Pancreas (tissue), 10 donors: ENCODE measurements around the gene TMEM205. TPM values are rescaled to one million over a fixed set of nuclear protein-coding genes. Genes with fewer than 3 reads are reported as not detected.

Source experiments
- ATAC-seq, 4 donors: fragments of 200-7000 bp; cut with Tn5 transposase; one replicate each; pipeline versions ENCODE4 v1.8.0 to v1.9.1; 2020; ENCODE audit warnings: mild to moderate bottlenecking in 4 of 4, moderate library complexity in 4 of 4
- DNase-seq, 6 donors: peaks; one replicate each; pipeline ENCODE4 v3.0.0-alpha.2; 2020
- FAIRE-seq: peaks from 2 replicates; lab custom pipeline; 2012; peaks lifted over from hg19 to GRCh38; lab: Jason Lieb, UNC
- H3K27ac ChIP-seq, 4 donors: fragments of 200-600 bp; sonication (generic); 1 replicate in 3 of 4; 2 replicates in 1 of 4; pipeline versions ENCODE4 v1.5.0 to v1.8.0; 2020
- H3K27me3 ChIP-seq, 4 donors: fragments of 200-600 bp; one replicate each; pipeline ENCODE4 v1.8.0; 2021
- H3K36me3 ChIP-seq, 3 donors: fragments of 200-600 bp; sonication (generic) in 1 of 3; one replicate each; pipeline versions ENCODE4 v1.5.0 to v1.8.0; 2020 to 2021
- H3K4me1 ChIP-seq, 3 donors: fragments of 200-600 bp; one replicate each; pipeline ENCODE4 v1.8.0; 2021
- H3K4me3 ChIP-seq, 4 donors: fragments of 200-600 bp; sonication (generic) in 2 of 4; one replicate each; pipeline versions ENCODE4 v1.5.0 to v1.8.0; 2020 to 2021
- H3K9me3 ChIP-seq, 4 donors: fragments of 200-600 bp; one replicate each; pipeline ENCODE4 v1.8.0; 2021
- CTCF ChIP-seq, 4 donors: fragments of 200-600 bp; sonication (generic) in 3 of 4; IDR thresholded peaks; one replicate each; pipeline versions ENCODE4 v1.5.0 to v1.8.0; 2021; ENCODE audit warnings: antibody characterized with exemption in 4 of 4
- WGBS, 2 donors: extraction: QIAGEN DNeasy Blood & Tissue Kit; methylation state at CpG; one replicate each; pipeline ENCODE4 v1.1.7; 2013; 5-methylcytosine and 5-hydroxymethylcytosine counted together
- intact Hi-C, 3 donors: fragments of 100-400 bp; cut with DNase I; formaldehyde crosslinking; loops; one replicate each; pipeline versions ENCODE4 v1.11.1 to v1.14.2; 2022
- polyA plus RNA-seq, 2 donors: library from polyadenylated mRNA; stranded (reverse); fragments of 200-250 nt; gene quantifications; one replicate each; pipeline ENCODE4 v1.2.3, GENCODE V29; 2013
- total RNA-seq, 6 donors: library from RNA; stranded (reverse); fragmentation: NEBNext Ultra II Directional in 4 of 6; extraction: Animal tissue kit (Norgen Biotek cat#: 25700) in 4 of 6; gene quantifications; one replicate each; pipeline versions ENCODE4 v1.2.1 to v1.2.4, GENCODE V29; 2021 to 2023
- donor health status: healthy with polysubstance abuse.
- donor health status: DM: no; HTN: no; CAD: no; lungs with moderate emphysema.
- donor health status: DM: no; HTN: no; CAD: no.
- donor health status: control.
- donor health status: control.
- donor health status: Bipolar disorder and iron deficiency.
- donor health status: DM: yes; HTN: yes; CAD: no.
- donor health status: DM: no; HTN: no; CAD: no.
- donor health status: DM: no; HTN: no; CAD: no.
- donor health status: DM: yes; HTN: yes; CAD: no.

The TMEM205 gene
- total and polyA plus RNA-seq, 8 donors: 41.4 to 175 (median 57.9) TPM

DNA sequence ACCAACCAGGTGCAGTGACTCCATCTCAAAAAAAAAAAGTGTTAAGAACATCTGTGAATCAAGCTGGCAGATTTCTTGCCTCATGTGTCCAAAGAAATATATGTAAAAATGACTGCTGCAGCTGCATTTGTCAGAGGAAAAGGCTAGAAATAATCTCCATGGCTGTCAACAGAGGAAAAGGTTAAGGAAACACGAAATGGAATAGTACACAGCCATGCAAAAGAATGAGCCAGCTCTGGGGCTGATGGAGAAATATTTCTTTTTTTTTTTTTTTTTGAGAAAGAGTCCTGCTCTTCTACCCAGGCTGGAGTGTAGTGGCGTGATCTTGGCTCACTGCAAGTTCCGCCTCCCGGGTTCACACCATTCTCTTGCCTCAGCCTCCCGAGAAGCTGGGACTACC, 13.2 kb downstream of the TMEM205 start:
- Histone ChIP-seq H3K27me3 (no peaks in the 10 kb centered on the region), H3K27ac (no peak overlapping the region), H3K4me3 (no peak overlapping the region), H3K36me3 (peaks cover 7 to 70% (median 23%) of the 10 kb centered on the region in 3 donors), H3K4me1 (no peaks in the 10 kb centered on the region), H3K9me3 (no peaks in the 10 kb centered on the region)
- FAIRE-seq (no peak), ATAC-seq (no peak), DNase-seq (no peak)
- WGBS, 2 donors: 95 to 98% methylated on average over 5 of the region's 5 CpGs
- intact Hi-C loops: no loop called here
- TF ChIP-seq CTCF (IDR thresholded peaks at IDR 0.05): no peak

- no peaks in the 10 kb centered on the region for H3K27me3 ChIP-seq
- no peak overlapping the region for H3K27ac ChIP-seq
- intact Hi-C loops: no loop called here
- TF ChIP-seq CTCF (IDR thresholded peaks at IDR 0.05): no peak
- 85 to 87% methylated on average over 4 of the region's 4 CpGs for WGBS, 2 donors
- peaks cover 7 to 76% (median 31%) of the 10 kb centered on the region in 3 donors for H3K36me3 ChIP-seq
- no peak overlapping the region for H3K4me3 ChIP-seq
- H3K4me1 ChIP-seq: no peaks in the 10 kb centered on the region
- ATAC-seq (no peak), DNase-seq (no peak), FAIRE-seq (no peak)
- no peaks in the 10 kb centered on the region for H3K9me3 ChIP-seq
These were observed 14.6 kb downstream of the TMEM205 start for GRCh38 chr19:11331502-11331901.

DNA sequence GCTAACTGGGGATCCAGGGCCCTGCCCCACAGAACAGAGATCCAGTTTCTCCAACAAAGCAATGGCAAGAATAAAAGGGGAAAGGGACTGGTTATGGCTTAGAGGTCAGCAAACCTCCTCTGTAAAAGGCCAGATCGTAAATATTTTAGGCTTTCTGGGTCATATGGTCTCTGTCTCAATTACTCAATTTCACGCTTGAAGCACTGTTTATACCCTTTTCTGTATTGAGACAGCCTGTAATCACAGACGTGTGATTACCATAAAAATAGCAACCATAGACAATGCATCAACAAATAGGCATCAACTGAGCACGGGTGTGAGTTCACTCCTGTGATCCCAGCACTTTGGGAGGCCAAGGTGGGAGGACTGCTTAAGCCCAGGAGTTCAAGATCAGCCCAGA, 15.9 kb downstream of the TMEM205 start:
- Histone ChIP-seq H3K27me3 (no peaks in the 10 kb centered on the region), H3K27ac (no peak overlapping the region), H3K4me3 (no peak overlapping the region), H3K36me3 (peaks cover 4 to 74% (median 19%) of the 10 kb centered on the region in 3 donors), H3K9me3 (no peaks in the 10 kb centered on the region), H3K4me1 (no peaks in the 10 kb centered on the region)
- FAIRE-seq (no peak), ATAC-seq (no peak), DNase-seq (no peak)
- WGBS, 2 donors: 88% methylated on average over 4 of the region's 4 CpGs
- no peak for TF ChIP-seq CTCF (IDR thresholded peaks at IDR 0.05)
- intact Hi-C loops: no loop called here

GRCh38 chr19:11325544-11325943, 20.5 kb downstream of the TMEM205 start:
- Histone ChIP-seq H3K27ac (no peak overlapping the region), H3K36me3 (peaks cover 0 to 40% (median 7%) of the 10 kb centered on the region in 3 donors), H3K27me3 (no peaks in the 10 kb centered on the region), H3K9me3 (no peaks in the 10 kb centered on the region), H3K4me1 (peaks cover 3 to 16% (median 7%) of the 10 kb centered on the region in 3 donors), H3K4me3 (no peak overlapping the region)
- no peak for FAIRE-seq
- WGBS, 2 donors: 90 to 99% methylated on average over 7 of the region's 7 CpGs
- DNase-seq: peak in 1 of 6 donors; percentile 10
- intact Hi-C loops: no loop called here
- no peak for ATAC-seq
- TF ChIP-seq CTCF (IDR thresholded peaks at IDR 0.05): no peak

DNA sequence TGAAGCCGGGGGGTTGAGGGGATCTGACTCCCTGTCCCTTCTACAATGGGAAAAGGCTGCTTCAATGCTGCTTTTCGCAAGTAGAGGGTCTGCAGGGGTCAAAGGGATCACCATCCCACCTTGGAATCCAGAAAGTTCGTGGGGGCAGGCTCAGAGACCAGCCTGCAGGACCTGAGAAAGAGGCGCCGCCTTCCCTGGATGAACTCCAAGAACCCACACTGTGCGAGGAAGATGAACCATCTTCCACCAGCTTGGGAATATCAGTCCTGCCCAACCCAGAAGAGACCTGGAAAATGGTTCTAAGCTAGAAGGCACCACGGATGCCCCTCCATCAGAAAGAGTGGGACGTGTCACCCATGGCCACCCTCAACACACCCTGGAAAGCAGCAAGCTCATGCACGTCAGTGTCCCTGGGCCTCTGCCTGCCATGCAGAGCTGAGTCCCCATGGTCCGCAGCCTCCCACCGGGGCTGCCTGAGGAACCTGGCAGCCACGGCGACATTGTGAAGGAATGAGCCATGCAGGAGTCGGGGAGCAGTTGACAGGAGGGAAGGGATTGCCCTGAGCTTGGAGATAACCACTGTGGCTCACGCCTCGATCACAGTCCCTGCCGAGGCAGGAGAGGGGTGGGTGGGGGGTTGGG, 21.2 kb downstream of the TMEM205 start:
- peaks cover 0 to 40% (median 7%) of the 10 kb centered on the region in 3 donors for H3K36me3 ChIP-seq
- no peak for ATAC-seq

More for the DNA sequence above, 21.2 kb downstream of the TMEM205 start:
- H3K27ac ChIP-seq: peak overlapping the region in 1 of 4 donors; percentile 68
- H3K27me3 ChIP-seq: no peaks in the 10 kb centered on the region
- no peak for TF ChIP-seq CTCF (IDR thresholded peaks at IDR 0.05)
- intact Hi-C loops: no loop called here
- DNase-seq (peak in 1 of 6 donors; percentile 45), FAIRE-seq (no peak)
- H3K4me1 ChIP-seq: peaks cover 3 to 16% (median 7%) of the 10 kb centered on the region in 3 donors
- H3K4me3 ChIP-seq: no peak overlapping the region
- 77 to 81% methylated on average over 17 of the region's 17 CpGs for WGBS, 2 donors
- no peaks in the 10 kb centered on the region for H3K9me3 ChIP-seq
